D341Med (cell line): ENCODE results near the gene VTA1.
A peak's percentile ranks its signal among the peaks of the same experiment; 100 is the strongest.

Source experiments
- DNase-seq: peaks from one replicate; pipeline ENCODE4 v3.0.0; 2012; ENCODE audit warnings: low spot score

VTA1 gene

GRCh38 chr6:142171351-142171750, 24.3 kb downstream of the VTA1 start:
- no peak for DNase-seq

GRCh38 chr6:142172758-142173157, 25.7 kb downstream of the VTA1 start:
- DNase-seq, result no peak

GRCh38 chr6:142173980-142174379, 26.9 kb downstream of the VTA1 start:
- no peak for DNase-seq

- no peak for DNase-seq
Measured at GRCh38 chr6:142174703-142175102, 27.6 kb downstream of the VTA1 start.

- no peak for DNase-seq
Measured at GRCh38 chr6:142178129-142178528, 31.1 kb downstream of the VTA1 start.

- no peak for DNase-seq
Measured at GRCh38 chr6:142182004-142182403, 34.9 kb downstream of the VTA1 start.

GRCh38 chr6:142183351-142183750, 36.3 kb downstream of the VTA1 start:
- no peak for DNase-seq

- DNase-seq, result no peak
Measured at GRCh38 chr6:142184307-142184706, 37.2 kb downstream of the VTA1 start.

GRCh38 chr6:142185641-142186040, 38.6 kb downstream of the VTA1 start:
- no peak for DNase-seq

- DNase-seq, result no peak
Measured at GRCh38 chr6:142187209-142187608, 40.1 kb downstream of the VTA1 start.

- peak; percentile 18 for DNase-seq
Measured at GRCh38 chr6:142188341-142188740, 41.3 kb downstream of the VTA1 start.

GRCh38 chr6:142189057-142189456, 42.0 kb downstream of the VTA1 start:
- DNase-seq, result no peak

- no peak for DNase-seq
Measured at GRCh38 chr6:142192343-142192742, 45.3 kb downstream of the VTA1 start.

GRCh38 chr6:142193621-142194020, 46.6 kb downstream of the VTA1 start:
- DNase-seq, result no peak

- DNase-seq, result no peak
Measured at GRCh38 chr6:142195862-142196541, 48.9 kb downstream of the VTA1 start.

- DNase-seq, result no peak
Measured at GRCh38 chr6:142200846-142201628, 54.0 kb downstream of the VTA1 start.

- peak; percentile 63 for DNase-seq
Measured at GRCh38 chr6:142207265-142207877, 60.3 kb downstream of the VTA1 start.

- no peak for DNase-seq
Measured at GRCh38 chr6:142210606-142211005, 63.5 kb downstream of the VTA1 start.

- no peak for DNase-seq
Measured at GRCh38 chr6:142213402-142213801, 66.3 kb downstream of the VTA1 start.

GRCh38 chr6:142218446-142218845, 71.4 kb downstream of the VTA1 start:
- no peak for DNase-seq

- no peak for DNase-seq
Measured at GRCh38 chr6:142222022-142222421, 75.0 kb downstream of the VTA1 start.

GRCh38 chr6:142223938-142224337, 76.9 kb downstream of the VTA1 start:
- no peak for DNase-seq

GRCh38 chr6:142225115-142225514, 78.1 kb downstream of the VTA1 start:
- DNase-seq, result no peak
